Ovary (tissue), 9 donors: ENCODE data around the gene SLAIN2. TPM values are rescaled to one million over a fixed set of nuclear protein-coding genes. Genes with fewer than 3 reads are reported as not detected.

ENCODE experiments used
- DNase-seq, 5 donors: peaks; one replicate each; pipeline ENCODE4 v3.0.0-alpha.2; 2019 to 2020
- H3K27ac ChIP-seq, 2 donors: fragments of 200-600 bp; one replicate each; pipeline versions ENCODE4 v1.5.1 to v1.8.0; 2019 to 2022
- H3K27me3 ChIP-seq: fragments of 200-600 bp; one replicate; pipeline ENCODE4 v1.8.0; 2022
- H3K36me3 ChIP-seq: fragments of 200-600 bp; sonication (generic); one replicate; pipeline ENCODE4 v1.5.1; 2019
- H3K4me1 ChIP-seq: one replicate; pipeline ENCODE4 v1.8.1; 2013; ENCODE audit warnings: mild to moderate bottlenecking, moderate library complexity; ENCODE audit not compliant: insufficient read depth
- H3K4me3 ChIP-seq: fragments of 200-600 bp; sonication (generic); one replicate; pipeline ENCODE4 v1.5.1; 2017
- H3K9me3 ChIP-seq, 2 donors: fragments of 200-600 bp in 1 of 2; sonication (generic) in 1 of 2; one replicate each; pipeline versions ENCODE4 v1.5.1 to v1.8.1; 2013 to 2019; ENCODE audit warnings: mild to moderate bottlenecking in 1 of 2, moderate library complexity in 1 of 2
- EP300 ChIP-seq: sonication (generic); formaldehyde crosslinking; IDR thresholded peaks from one replicate; pipeline ENCODE4 v1.6.1; 2017; ENCODE audit warnings: antibody characterized with exemption
- POLR2A ChIP-seq: fragments of 450-650 bp; IDR thresholded peaks from one replicate; pipeline ENCODE4 v1.6.1; 2017; ENCODE audit warnings: antibody characterized with exemption, mild to moderate bottlenecking, moderate library complexity
- WGBS, 3 donors: extraction: QIAGEN DNeasy Blood & Tissue Kit in 1 of 3; methylation state at CpG; one replicate each; pipeline versions ENCODE4 v1.1.5 to v1.1.7; 2013 to 2017; 5-methylcytosine and 5-hydroxymethylcytosine counted together
- intact Hi-C, 4 donors: fragments of 100-400 bp; cut with DNase I; formaldehyde crosslinking; loops; one replicate each; pipeline versions ENCODE4 v1.11.0 to v1.15.1; 2022 to 2023
- polyA plus RNA-seq, 2 donors: library from polyadenylated mRNA; stranded (reverse); fragments of 200-250 nt in 1 of 2; fragments of 350-450 nt in 1 of 2; fragmentation: Illumina TruSeq in 1 of 2; extraction: RNeasy Lipid Tissue Mini Kit (QIAGEN cat#74804) in 1 of 2; gene quantifications; one replicate each; pipeline ENCODE4 v1.2.3, GENCODE V29; 2013 to 2014
- total RNA-seq, 7 donors: library from RNA; depleted of rRNA in 2 of 7; stranded (reverse); fragments of >200 nt in 2 of 7; fragmentation: NEBNext Ultra II Directional in 3 of 7; extraction: Animal tissue kit (Norgen Biotek cat#: 25700) in 3 of 7; gene quantifications; one replicate each; pipeline versions ENCODE4 v1.1.0 to v1.2.4, GENCODE V29; 2016 to 2023
- TF ChIP-seq, protein P1 (sequence below), 3 donors: fragments of 450-650 bp in 2 of 3; fragments of 200-600 bp in 1 of 3; IDR thresholded peaks; one replicate each; pipeline versions ENCODE4 v1.5.1 to v1.8.0; 2016 to 2022; ENCODE audit warnings: antibody characterized with exemption in 3 of 3, mild to moderate bottlenecking in 1 of 3
- donor health status: DM: no; HTN: no; CAD: no; lungs with moderate emphysema.
- donor health status: DM: no; HTN: no; CAD: no.
- donor health status: Bipolar disorder and iron deficiency.
- donor health status: DM: yes; HTN: yes; CAD: no.
- donor health status: DM: no; HTN: no; CAD: no.
- donor health status: DM: yes; HTN: yes; CAD: no.

The SLAIN2 gene
- total and polyA plus RNA-seq, 9 donors: 38.2 to 133 (median 81.7) TPM

DNA sequence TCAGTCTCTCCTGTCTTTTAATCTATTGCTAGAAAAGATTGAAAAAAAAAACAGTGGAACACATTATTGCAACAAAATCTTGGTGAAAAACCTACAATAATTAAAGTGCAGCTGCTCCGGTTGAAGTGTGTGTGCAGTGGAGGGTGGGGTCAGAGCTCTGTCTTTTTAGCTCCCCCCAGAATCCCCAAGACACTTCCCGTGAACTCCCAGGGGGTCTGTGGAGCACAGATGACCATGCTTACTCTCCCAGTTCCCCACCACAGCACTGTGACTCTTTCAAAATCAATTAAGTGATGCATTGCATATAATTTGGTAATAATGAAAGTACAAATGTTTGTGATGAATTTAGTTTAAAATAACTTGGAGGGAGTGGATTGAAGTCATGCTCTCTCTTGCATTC lies 126.1 kb downstream of the SLAIN2 start:
- H3K4me1 ChIP-seq: no peaks in the 10 kb centered on the region
- 35 to 45% (median 37%) methylated on average over 2 of the region's 2 CpGs for WGBS, 3 donors
- H3K9me3 ChIP-seq: no peaks in the 10 kb centered on the region
- no peaks in the 10 kb centered on the region for H3K36me3 ChIP-seq
- H3K27ac ChIP-seq: no peak overlapping the region
- no peak for DNase-seq
- H3K27me3 ChIP-seq: no peaks in the 10 kb centered on the region
- intact Hi-C loops: no loop called here
- TF ChIP-seq, protein P1, sequence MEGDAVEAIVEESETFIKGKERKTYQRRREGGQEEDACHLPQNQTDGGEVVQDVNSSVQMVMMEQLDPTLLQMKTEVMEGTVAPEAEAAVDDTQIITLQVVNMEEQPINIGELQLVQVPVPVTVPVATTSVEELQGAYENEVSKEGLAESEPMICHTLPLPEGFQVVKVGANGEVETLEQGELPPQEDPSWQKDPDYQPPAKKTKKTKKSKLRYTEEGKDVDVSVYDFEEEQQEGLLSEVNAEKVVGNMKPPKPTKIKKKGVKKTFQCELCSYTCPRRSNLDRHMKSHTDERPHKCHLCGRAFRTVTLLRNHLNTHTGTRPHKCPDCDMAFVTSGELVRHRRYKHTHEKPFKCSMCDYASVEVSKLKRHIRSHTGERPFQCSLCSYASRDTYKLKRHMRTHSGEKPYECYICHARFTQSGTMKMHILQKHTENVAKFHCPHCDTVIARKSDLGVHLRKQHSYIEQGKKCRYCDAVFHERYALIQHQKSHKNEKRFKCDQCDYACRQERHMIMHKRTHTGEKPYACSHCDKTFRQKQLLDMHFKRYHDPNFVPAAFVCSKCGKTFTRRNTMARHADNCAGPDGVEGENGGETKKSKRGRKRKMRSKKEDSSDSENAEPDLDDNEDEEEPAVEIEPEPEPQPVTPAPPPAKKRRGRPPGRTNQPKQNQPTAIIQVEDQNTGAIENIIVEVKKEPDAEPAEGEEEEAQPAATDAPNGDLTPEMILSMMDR (IDR thresholded peaks at IDR 0.05): no peak
- TF ChIP-seq EP300 (no peak), POLR2A (no peak)
- H3K4me3 ChIP-seq: no peak overlapping the region

DNA sequence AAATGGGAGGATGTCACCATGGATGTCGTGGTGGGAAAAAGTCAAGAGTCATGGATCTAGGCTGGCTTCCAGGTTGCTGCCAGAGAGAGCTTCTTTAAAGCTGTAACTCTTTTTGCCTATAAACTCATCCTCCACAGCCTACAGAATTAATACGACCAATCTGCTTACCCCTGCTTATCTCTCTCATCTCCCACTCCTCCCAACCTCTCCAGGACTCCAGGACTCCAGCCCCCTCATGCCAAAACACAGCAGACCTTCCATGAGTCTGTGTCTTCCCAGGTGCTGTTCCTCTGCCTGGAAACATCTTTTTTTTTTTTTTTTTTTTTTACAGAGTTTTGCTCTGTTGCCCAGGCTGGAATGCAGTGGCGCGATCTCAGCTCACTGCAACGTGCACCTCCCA lies 126.6 kb downstream of the SLAIN2 start:
- no peak overlapping the region for H3K27ac ChIP-seq
- H3K27me3 ChIP-seq: no peaks in the 10 kb centered on the region
- no peaks in the 10 kb centered on the region for H3K4me1 ChIP-seq
- H3K36me3 ChIP-seq: no peaks in the 10 kb centered on the region
- no peaks in the 10 kb centered on the region for H3K9me3 ChIP-seq
- TF ChIP-seq, protein P1 (IDR thresholded peaks at IDR 0.05): no peak
- H3K4me3 ChIP-seq: no peak overlapping the region
- 49 to 55% (median 50%) methylated on average over 4 to 5 of the region's 5 CpGs for WGBS, 3 donors
- DNase-seq: no peak
- intact Hi-C loops: no loop called here

DNA sequence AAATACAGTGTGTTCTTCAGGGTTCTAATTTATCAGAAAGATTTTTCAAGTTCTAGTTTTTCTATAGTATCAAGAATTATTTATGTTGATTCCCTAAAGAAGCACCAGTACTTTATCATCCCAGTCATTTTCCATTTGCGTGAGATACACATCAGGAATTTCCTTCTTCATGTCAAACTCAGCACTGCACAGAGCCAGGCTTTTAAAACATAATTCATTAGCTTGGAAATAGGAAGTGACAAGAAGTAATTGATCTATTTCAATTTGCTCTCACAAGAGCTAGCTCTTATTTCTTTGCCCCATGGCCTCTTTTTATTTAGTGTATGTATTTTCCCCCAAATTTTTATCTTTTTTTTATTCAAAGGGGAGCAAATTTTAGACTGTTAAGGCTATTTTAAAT lies 128.8 kb downstream of the SLAIN2 start:
- 60 to 68% (median 67%) methylated on average over 1 of the region's 1 CpG for WGBS, 3 donors
- H3K27me3 ChIP-seq: no peaks in the 10 kb centered on the region
- no peaks in the 10 kb centered on the region for H3K9me3 ChIP-seq
- no peaks in the 10 kb centered on the region for H3K4me1 ChIP-seq
- TF ChIP-seq POLR2A (no peak), EP300 (no peak)
- TF ChIP-seq, protein P1 (IDR thresholded peaks at IDR 0.05): no peak
- no peak overlapping the region for H3K4me3 ChIP-seq
- H3K27ac ChIP-seq: no peak overlapping the region
- intact Hi-C loops: no loop called here
- DNase-seq: no peak
- H3K36me3 ChIP-seq: no peaks in the 10 kb centered on the region

DNA sequence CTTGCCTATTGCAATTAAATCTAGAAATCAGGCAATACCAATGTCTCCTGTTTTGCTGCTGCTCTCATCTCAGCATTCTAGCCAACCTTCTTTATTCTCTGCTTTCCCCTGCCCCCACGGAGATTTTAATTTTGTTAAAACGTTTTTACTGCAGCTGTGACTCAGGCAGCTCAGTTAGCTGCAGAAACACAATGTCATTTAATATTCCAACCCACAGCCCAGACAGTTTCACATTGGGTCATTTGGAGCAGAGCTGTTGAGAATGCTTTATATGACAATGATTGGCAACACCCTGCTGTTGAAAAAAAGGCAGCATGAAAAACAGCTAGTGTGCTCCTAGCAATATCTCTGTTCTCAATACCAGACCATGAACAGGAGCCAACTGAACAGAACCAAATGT lies 129.2 kb downstream of the SLAIN2 start:
- no peaks in the 10 kb centered on the region for H3K36me3 ChIP-seq
- H3K9me3 ChIP-seq: no peaks in the 10 kb centered on the region
- H3K4me1 ChIP-seq: no peaks in the 10 kb centered on the region
- no peak for DNase-seq
- no peaks in the 10 kb centered on the region for H3K27me3 ChIP-seq
- intact Hi-C loops: no loop called here
- 24 to 29% (median 24%) methylated on average over 2 of the region's 2 CpGs for WGBS, 3 donors
- H3K27ac ChIP-seq: no peak overlapping the region
- TF ChIP-seq, protein P1 (IDR thresholded peaks at IDR 0.05): no peak
- no peak for TF ChIP-seq EP300
- no peak for TF ChIP-seq POLR2A
- no peak overlapping the region for H3K4me3 ChIP-seq

DNA sequence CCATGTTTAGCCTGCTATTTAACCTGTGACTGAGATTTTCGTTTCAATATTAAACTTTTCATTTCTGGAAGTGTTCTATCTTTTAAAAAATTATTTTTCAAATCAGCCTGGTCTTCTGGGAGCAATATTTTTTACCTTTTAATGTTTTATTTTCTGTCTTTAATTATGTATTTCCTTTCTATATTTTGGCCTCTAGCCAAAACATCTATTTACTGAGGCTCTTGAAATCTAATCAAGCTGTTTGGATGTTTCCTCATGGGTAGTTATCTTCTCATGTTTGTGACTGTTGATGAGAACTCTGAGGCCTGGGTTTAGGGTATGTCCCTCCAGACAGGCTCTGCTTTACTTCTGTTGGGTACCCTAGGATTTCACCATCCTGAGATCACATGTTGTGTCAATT lies 131.5 kb downstream of the SLAIN2 start:
- H3K4me3 ChIP-seq: no peak overlapping the region
- no peaks in the 10 kb centered on the region for H3K4me1 ChIP-seq
- intact Hi-C loops: no loop called here
- no peak overlapping the region for H3K27ac ChIP-seq
- H3K27me3 ChIP-seq: no peaks in the 10 kb centered on the region
- H3K9me3 ChIP-seq: no peaks in the 10 kb centered on the region
- 79 to 81% (median 79%) methylated on average over 1 of the region's 1 CpG for WGBS, 3 donors
- no peaks in the 10 kb centered on the region for H3K36me3 ChIP-seq
- DNase-seq: no peak
- TF ChIP-seq POLR2A: no peak
- no peak for TF ChIP-seq EP300
- TF ChIP-seq, protein P1 (IDR thresholded peaks at IDR 0.05): no peak
